Retinal pigment epithelial cell (primary cell): ENCODE results near the gene BANF1.
"Not testable (repeated sequence)": the region's sequence is repeated elsewhere in the genome, so short reads cannot be mapped to it uniquely, and the experiment has no call there.

Experiments
- DNase-seq: peaks from one replicate; pipeline ENCODE4 v3.0.0-alpha.2; 2010; ENCODE audit warnings: low read depth
- H3K4me3 ChIP-seq: 2 replicates; pipeline ENCODE4 v1.5.1; 2011; ENCODE audit warnings: mild to moderate bottlenecking, low read length, control low read depth, moderate library complexity
- CTCF ChIP-seq: conservative IDR thresholded peaks from 2 replicates; pipeline ENCODE4 v1.5.1; 2011; ENCODE audit warnings: low read depth, low read length, control low read depth, inconsistent platforms

Gene BANF1

GRCh38 chr11:66006134-66006890, 4.0 kb downstream of the BANF1 start:
- H3K4me3 ChIP-seq = no peak overlapping the region
- no peak for DNase-seq
- TF ChIP-seq CTCF = no peak

- no peak overlapping the region for H3K4me3 ChIP-seq
- TF ChIP-seq CTCF = no peak
- no peak for DNase-seq
Observed at GRCh38 chr11:66006891-66007176, 4.5 kb downstream of the BANF1 start.

- no peak for TF ChIP-seq CTCF
- no peak overlapping the region for H3K4me3 ChIP-seq
- DNase-seq = no peak
Observed at GRCh38 chr11:66007201-66007634, 4.9 kb downstream of the BANF1 start.

GRCh38 chr11:66008095-66008467, 5.8 kb downstream of the BANF1 start:
- DNase-seq = no peak
- H3K4me3 ChIP-seq = no peak overlapping the region
- no peak for TF ChIP-seq CTCF

GRCh38 chr11:66008468-66009101, 6.3 kb downstream of the BANF1 start:
- no peak overlapping the region for H3K4me3 ChIP-seq
- DNase-seq = no peak
- no peak for TF ChIP-seq CTCF

GRCh38 chr11:66010036-66010435, 7.7 kb downstream of the BANF1 start:
- H3K4me3 ChIP-seq, DNase-seq: not testable (repeated sequence)

GRCh38 chr11:66011239-66011784, 9.0 kb downstream of the BANF1 start:
- peak; percentile 39 for DNase-seq
- H3K4me3 ChIP-seq = no peak overlapping the region
- no peak for TF ChIP-seq CTCF
